KOPT-K1 (cell line): ENCODE results near the gene SNX19.

Source experiments
- H3K27ac ChIP-seq: fragments of 200-600 bp; sonication (generic); 2 replicates; pipeline ENCODE4 v1.5.1; 2016; ENCODE audit warnings: antibody characterized with exemption, mild to moderate bottlenecking, low read depth, low read length; ENCODE audit not compliant: poor library complexity, severe bottlenecking
- H3K36me3 ChIP-seq: fragments of 200-600 bp; sonication (generic); 2 replicates; pipeline ENCODE4 v1.5.1; 2017; ENCODE audit warnings: antibody characterized with exemption, mild to moderate bottlenecking, low read length, moderate library complexity; ENCODE audit not compliant: insufficient read depth
- H3K9me3 ChIP-seq: fragments of 200-600 bp; sonication (generic); 2 replicates; pipeline ENCODE4 v1.5.1; 2017; ENCODE audit warnings: antibody characterized with exemption, low read length, mild to moderate bottlenecking; ENCODE audit not compliant: insufficient read depth, poor library complexity, severe bottlenecking

The SNX19 gene

GRCh38 chr11:130827451-130828377 is 88.6 kb downstream of the SNX19 start:
- Histone ChIP-seq H3K27ac (no peak overlapping the region), H3K9me3 (no peaks in the 10 kb centered on the region), H3K36me3 (no peaks in the 10 kb centered on the region)

- H3K9me3 ChIP-seq = no peaks in the 10 kb centered on the region
- no peak overlapping the region for H3K27ac ChIP-seq
- no peaks in the 10 kb centered on the region for H3K36me3 ChIP-seq
Measured at GRCh38 chr11:130826572-130826971, 89.7 kb downstream of the SNX19 start.

- Histone ChIP-seq H3K27ac (no peak overlapping the region), H3K9me3 (no peaks in the 10 kb centered on the region), H3K36me3 (no peaks in the 10 kb centered on the region)
Measured at GRCh38 chr11:130825983-130826382, 90.3 kb downstream of the SNX19 start.

DNA sequence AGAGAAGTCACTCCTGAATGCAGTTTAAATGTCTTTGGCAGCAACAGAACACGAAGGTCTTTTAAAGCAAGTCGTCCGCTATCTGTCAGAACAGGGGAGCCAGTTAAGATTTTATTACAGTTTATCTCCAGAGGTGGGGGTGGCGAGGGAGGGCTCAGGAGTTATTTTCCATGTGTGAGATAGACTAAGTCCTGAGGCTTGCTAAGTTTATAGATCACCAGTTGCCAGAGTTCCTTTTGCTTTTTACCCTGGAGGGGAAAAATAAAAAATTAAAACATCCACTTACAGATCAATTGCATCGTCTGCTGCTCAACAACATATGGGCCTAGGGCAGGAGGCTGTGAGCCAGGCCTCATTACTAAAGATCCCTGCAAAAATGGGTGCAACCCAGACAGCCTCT is 90.7 kb downstream of the SNX19 start:
- no peaks in the 10 kb centered on the region for H3K9me3 ChIP-seq
- H3K36me3 ChIP-seq = no peaks in the 10 kb centered on the region
- H3K27ac ChIP-seq = no peak overlapping the region
